HK-2 (cell line): ENCODE measurements around the gene CRACDL.

Experiments
- DNase-seq: peaks from one replicate; pipeline ENCODE4 v3.0.0-alpha.2; 2018; ENCODE audit not compliant: unreplicated experiment

CRACDL gene

GRCh38 chr2:98935777-98936352, at the start of gene CRACDL:
CRACDL (minus strand) TSS chr2:98936225; CDS start chr2:98846800, 89,425 bp downstream.
- peak; percentile 20 for DNase-seq

GRCh38 chr2:98975611-98976010, 39.6 kb upstream of the CRACDL start:
- DNase-seq: no peak

- no peak for DNase-seq
These were observed 36.6 kb upstream of the CRACDL start for GRCh38 chr2:98972582-98973167.

- no peak for DNase-seq
These were observed 23.9 kb upstream of the CRACDL start for GRCh38 chr2:98959810-98960507.

GRCh38 chr2:98952966-98953365, 16.9 kb upstream of the CRACDL start:
- DNase-seq: no peak

- DNase-seq: no peak
These were observed 13.1 kb upstream of the CRACDL start for GRCh38 chr2:98948956-98949739.

GRCh38 chr2:98947554-98947953, 11.5 kb upstream of the CRACDL start:
- DNase-seq: no peak

GRCh38 chr2:98946855-98947254, 10.8 kb upstream of the CRACDL start:
- no peak for DNase-seq

- DNase-seq: no peak
These were observed 8.8 kb upstream of the CRACDL start for GRCh38 chr2:98944775-98945174.

GRCh38 chr2:98940102-98940501, 4.1 kb upstream of the CRACDL start:
- no peak for DNase-seq

- DNase-seq: no peak
These were observed 1.9 kb upstream of the CRACDL start for GRCh38 chr2:98937906-98938305.

- DNase-seq: no peak
These were observed 627 bp upstream of the CRACDL start for GRCh38 chr2:98936353-98937351.

GRCh38 chr2:98935111-98935770, 784 bp downstream of the CRACDL start:
- no peak for DNase-seq

GRCh38 chr2:98932778-98933343, 3.2 kb downstream of the CRACDL start:
- DNase-seq: no peak

- no peak for DNase-seq
These were observed 3.9 kb downstream of the CRACDL start for GRCh38 chr2:98932164-98932563.

- no peak for DNase-seq
These were observed 4.4 kb downstream of the CRACDL start for GRCh38 chr2:98931596-98931995.

GRCh38 chr2:98929920-98930319, 6.1 kb downstream of the CRACDL start:
- no peak for DNase-seq

GRCh38 chr2:98928242-98928641, 7.8 kb downstream of the CRACDL start:
- DNase-seq: no peak

GRCh38 chr2:98927027-98927426, 9.0 kb downstream of the CRACDL start:
- DNase-seq: no peak

GRCh38 chr2:98926601-98927000, 9.4 kb downstream of the CRACDL start:
- no peak for DNase-seq
